Transverse colon (tissue), 4 donors: ENCODE measurements around the gene PPP4R1.

Source experiments
- POLR2AphosphoS5 ChIP-seq, 3 donors: sonication (generic); formaldehyde crosslinking; IDR thresholded peaks; one replicate each; pipeline ENCODE4 v1.6.1; 2016; ENCODE audit warnings: antibody characterized with exemption in 3 of 3
- TF ChIP-seq, protein P1 (sequence below), 5 experiments: fragments of 200-600 bp in 3 of 5; fragments of 450-650 bp in 2 of 5; sonication (generic) in 3 of 5; IDR thresholded peaks; 1 replicate in 2 of 5; 2 replicates in 3 of 5; pipeline ENCODE4 v1.5.1; 2016 to 2017; ENCODE audit warnings: antibody characterized with exemption in 5 of 5, inconsistent platforms in 3 of 5, mild to moderate bottlenecking in 2 of 5, moderate library complexity in 1 of 5

DNA sequence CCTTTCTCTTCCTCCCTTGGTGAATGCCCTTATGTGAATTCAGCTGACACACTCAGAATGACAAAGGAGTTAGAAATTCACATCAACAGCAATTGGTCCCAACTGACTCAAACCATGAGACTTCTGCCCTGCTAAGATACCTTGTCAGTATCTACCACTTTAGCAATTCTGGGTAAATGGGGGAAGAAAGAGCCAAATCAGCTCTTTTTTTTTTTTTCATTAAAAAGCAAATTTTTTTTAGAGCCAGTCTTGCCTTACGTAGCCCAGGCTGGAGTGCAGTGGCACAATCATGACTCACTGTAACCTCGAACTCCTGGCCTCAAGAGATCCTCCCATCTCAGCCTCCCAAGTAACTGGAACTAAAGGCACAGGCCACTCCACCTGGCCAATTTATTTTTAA lies 1.7 kb upstream of the PPP4R1 start:
- TF ChIP-seq, protein P1, sequence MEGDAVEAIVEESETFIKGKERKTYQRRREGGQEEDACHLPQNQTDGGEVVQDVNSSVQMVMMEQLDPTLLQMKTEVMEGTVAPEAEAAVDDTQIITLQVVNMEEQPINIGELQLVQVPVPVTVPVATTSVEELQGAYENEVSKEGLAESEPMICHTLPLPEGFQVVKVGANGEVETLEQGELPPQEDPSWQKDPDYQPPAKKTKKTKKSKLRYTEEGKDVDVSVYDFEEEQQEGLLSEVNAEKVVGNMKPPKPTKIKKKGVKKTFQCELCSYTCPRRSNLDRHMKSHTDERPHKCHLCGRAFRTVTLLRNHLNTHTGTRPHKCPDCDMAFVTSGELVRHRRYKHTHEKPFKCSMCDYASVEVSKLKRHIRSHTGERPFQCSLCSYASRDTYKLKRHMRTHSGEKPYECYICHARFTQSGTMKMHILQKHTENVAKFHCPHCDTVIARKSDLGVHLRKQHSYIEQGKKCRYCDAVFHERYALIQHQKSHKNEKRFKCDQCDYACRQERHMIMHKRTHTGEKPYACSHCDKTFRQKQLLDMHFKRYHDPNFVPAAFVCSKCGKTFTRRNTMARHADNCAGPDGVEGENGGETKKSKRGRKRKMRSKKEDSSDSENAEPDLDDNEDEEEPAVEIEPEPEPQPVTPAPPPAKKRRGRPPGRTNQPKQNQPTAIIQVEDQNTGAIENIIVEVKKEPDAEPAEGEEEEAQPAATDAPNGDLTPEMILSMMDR (IDR thresholded peaks at IDR 0.05), result no peak
- no peak for TF ChIP-seq POLR2AphosphoS5 (IDR thresholded peaks at IDR 0.05)
